CD4-positive, alpha-beta T cell treated with Interleukin-12 subunit alpha and Interleukin-12 subunit beta, for 1 hour (primary cell): ENCODE measurements around the gene TMEM54.
"Not testable (repeated sequence)": the region's sequence is repeated elsewhere in the genome, so short reads cannot be mapped to it uniquely, and the experiment has no call there.

Experiments used
- DNase-seq: peaks from one replicate; pipeline ENCODE4 v3.0.0-alpha.2; 2020

TMEM54 gene

DNA sequence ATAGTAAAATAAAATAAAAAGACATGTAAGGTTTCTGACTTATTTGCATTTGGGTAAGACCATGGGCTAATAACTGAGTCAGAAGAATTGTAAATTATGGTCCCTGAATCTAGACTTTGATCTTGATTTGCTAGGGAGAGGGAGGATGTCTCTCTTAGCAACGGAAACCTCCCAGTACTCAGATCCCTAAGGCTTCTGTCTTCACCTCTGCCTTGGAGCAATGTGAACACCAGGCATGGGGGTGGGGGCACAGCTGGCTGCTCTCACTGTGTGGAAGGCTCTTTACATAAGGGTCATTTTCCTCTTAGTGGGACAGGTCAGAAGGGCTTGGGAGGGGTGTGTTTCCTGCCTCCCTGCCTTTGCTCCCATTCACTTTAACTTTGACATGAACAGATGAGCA is 17.0 kb upstream of the TMEM54 start:
- no peak for DNase-seq

DNA sequence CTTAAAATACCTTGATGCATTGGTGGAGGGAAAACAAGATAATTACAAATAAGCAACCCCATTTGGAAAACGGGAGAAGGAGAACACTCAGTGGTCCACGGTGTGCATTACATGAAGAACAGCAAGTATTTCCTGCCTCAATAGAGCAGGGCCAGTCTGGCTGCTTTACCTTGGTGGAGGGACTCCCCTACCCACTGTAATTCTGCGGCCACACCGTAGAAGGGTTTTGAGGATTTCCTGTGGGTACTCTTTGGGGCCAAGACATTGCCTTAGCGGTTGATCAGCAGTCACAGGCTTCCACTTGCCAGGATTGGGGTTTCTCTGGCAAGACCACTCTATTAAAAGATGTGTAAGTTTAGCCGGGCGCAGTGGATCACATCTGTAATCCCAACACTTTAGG is 16.3 kb upstream of the TMEM54 start:
- no peak for DNase-seq

DNA sequence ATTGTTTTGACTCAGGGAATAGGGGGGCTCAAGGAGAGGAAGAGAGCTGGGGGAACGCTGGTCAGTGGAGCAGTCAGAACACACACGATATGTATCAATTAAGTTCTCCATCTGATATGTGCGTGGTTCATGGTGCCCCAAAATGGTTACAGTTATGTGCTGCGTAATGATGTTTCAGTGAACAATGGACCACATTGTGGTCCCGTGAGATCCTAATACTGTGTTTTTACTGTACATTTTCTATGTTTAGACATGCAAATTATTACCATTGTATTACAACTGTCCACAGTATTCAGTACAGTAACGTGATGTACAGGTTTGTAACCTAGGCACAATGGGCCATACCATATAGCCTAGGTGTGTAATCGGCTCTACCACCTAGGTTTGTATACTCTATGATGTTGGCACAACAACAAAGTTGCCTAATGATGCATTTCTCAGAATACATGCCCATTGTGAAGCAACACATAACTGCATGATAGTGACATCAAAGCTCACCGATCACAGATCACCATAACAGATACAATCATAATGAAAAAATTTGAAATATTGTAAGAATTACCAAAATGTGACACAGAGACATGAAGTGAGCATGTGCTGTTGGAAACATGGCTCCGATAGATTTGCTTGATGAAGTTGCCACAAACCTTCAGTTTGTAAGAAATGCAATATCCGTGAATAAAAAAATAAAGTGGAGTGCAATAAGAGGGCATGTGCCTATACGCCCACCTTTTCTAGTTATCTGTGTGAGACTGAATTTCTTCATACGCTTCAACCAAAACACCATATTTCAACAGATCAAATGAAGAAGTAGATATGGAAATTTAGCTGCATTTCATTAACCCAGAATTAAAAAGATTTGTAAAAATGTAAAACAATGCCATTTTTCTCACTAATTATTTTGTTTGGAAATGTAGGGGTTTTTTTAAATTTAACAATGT is 14.8 kb upstream of the TMEM54 start:
- no peak for DNase-seq

DNA sequence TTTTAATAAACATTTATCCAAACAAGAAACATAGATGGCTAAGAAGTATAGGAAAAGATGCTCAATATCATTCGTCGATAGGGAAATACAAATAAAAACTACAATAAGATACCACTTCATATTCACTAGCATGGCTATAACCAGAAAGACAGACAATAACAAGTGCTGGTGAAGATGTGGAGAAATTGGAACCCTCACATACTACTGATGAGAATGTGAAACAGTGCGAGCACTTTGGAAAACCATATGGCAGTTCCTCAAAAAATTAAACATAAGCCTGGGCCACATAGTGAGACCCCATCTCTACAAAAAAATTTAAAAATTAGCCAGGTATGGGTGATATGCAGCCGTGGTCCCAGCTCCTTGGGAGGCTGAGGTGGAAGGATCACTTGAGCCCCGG is 9.1 kb upstream of the TMEM54 start:
- no peak for DNase-seq

DNA sequence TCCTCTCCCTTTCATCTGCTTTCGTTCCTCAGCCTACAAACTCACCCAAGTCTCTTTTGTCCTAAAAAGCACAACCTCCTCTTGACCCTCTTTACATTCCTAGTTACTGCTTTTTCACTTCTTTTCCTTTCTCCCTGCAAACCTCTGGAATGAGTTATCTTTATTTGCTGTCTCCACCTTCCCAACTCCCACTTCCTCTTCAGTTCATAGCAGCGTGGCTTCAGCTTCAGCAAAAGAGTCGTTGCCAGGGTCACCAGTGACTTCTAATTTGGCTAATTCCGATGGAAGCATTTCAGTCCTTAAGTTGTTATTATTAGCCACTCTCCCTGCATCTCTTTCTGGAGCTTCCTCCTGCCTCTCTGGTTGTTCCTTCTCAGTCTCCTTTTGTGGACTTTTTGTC is 6.2 kb upstream of the TMEM54 start:
- no peak for DNase-seq

DNA sequence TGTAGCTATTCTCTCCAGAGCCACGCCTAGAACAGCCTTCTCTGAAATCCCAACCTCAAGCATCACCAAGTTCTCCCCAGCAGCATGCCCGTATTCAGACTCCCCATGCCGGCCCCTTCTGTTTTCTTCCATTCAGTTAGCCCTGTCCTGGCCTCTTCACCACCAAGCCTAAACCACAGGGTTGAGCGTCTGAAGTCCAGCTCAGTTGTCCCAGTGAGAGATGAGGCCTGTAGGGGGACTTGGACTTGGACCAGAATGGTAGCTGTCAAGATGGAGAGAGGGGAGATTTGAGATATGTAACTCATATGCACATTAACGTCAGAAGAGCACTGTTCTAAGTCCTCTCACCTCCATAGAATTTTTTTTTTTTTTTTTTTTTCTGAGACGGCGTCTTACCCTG is 5.5 kb upstream of the TMEM54 start:
- DNase-seq: no peak

DNA sequence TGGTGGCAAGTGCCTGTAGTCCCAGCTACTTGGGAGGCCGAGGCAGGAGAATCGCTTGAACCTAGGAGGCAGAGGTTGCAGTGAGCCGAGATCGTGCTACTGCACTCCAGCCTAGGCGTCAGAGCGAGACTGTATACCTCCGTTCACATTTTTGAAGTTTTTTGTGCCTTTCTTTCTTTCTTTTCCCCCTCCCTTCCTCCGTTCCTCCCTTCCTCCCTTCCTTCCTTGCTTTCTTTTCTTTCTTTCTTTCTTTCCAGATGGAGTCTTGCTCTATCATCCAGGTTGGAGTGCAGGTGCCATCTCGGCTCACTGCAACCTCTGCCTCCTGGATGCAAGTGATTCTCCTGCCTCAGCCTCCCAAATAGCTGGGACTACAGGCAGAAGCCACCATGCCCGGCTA is 4.4 kb upstream of the TMEM54 start:
- DNase-seq: not testable (repeated sequence)

DNA sequence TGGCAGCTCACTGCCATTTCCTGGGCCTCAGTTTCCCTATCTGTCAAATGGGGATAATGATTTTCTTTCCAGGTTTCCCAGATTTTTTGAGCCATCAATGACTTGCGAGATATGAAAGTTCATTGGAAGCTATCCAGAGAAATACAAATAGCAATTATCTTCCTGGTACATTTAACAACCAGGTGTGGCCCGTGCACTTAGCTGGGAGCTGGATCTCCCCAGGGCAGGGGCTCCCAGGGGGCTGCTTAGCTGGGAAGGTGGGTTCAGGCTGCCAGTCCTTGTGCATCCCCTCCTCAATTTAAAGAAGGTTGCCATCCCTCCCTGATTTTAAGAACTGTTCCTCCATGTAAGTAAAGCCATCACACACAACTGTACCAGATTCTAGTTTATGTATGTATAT is 3.6 kb upstream of the TMEM54 start:
- no peak for DNase-seq

DNA sequence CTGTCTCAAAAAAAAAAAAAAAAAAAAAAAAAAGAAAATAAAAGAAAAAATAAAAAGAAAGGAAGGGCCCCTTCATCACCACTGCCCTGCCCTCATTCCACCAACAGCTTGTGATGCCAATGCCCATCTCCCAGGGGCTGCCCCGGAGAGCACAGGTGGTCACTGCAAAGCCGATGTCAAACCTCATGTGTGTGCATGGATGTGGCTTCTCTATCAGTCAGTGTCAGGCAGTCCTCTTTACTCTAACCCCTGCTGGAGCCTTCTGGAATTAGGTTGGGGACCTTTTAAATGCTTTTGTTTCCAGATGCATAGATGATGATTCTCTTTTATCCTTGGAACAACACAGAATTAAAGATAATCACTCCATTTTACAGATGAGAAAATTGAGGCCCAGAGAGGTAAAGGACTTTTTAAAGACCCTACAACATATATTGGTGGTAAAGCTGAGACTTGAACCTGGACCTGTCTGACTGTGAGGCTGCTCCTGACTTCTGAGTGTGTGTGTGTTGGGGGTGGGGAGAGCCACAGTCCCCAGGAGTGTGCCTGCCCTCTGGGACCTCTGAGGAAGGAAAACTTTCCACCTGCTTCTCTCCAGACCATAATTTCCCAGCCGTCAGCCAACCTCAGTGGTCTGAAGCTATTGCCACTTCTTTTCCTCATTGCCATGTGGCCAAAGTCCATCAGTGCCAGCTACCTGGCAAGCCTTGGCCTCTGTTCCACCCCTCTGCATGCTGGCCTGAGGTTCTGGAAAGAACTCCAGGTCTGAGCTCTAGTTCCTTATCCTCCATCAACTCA is 3.0 kb upstream of the TMEM54 start:
- DNase-seq: no peak

DNA sequence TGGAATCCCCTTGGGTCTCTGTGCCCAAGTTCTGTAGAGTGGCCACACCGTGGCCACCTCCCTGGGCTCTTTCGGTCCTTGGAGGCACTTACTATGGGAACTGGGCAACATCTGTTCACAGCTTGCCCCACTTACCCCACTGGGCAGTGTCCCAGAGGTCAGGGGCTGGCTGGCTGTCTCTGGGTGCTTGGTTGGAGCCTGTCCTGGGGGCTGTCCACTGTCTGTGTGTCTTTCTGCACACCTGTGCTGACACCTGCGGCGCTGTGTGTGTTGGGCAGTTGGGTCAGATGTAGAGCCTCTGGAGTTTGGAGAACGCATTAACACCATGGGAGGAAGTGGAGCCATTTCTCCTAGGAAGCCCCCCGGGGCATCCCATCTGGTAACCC is 1.3 kb upstream of the TMEM54 start:
- no peak for DNase-seq

DNA sequence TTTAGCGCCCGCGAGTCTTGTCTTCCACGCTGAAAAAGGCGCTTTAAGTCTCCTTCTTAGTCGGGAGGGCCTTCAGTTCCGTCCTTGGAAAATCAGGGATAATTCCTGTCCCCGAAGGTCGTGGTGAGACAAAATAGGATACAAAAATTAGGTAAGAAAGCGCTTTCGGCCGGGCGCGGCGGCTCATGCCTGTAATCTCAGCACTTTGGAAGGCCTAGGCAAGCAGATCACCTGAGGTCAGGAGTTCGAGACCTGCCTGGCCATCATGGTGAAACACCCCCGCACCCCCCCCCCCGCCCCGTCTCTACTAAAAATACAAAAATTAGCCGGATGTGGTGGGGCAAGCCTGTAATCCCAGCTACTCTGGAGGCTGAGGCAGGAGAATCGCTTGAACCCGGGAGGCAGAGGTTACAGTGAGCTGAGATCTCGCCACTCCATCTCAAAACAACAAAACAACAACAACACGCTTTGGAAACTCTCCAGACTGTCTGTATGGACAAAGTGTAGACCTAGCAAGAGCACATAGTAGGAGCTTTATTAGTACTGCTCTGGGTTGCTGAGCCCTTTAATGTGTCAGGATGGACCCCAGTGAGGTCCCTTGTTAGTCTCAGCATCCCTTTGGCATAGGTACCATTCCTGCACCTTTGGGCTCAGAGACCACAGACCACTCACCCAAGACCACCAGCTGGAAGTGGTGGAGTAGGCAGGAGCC is 790 bp upstream of the TMEM54 start:
- DNase-seq: no peak

DNA sequence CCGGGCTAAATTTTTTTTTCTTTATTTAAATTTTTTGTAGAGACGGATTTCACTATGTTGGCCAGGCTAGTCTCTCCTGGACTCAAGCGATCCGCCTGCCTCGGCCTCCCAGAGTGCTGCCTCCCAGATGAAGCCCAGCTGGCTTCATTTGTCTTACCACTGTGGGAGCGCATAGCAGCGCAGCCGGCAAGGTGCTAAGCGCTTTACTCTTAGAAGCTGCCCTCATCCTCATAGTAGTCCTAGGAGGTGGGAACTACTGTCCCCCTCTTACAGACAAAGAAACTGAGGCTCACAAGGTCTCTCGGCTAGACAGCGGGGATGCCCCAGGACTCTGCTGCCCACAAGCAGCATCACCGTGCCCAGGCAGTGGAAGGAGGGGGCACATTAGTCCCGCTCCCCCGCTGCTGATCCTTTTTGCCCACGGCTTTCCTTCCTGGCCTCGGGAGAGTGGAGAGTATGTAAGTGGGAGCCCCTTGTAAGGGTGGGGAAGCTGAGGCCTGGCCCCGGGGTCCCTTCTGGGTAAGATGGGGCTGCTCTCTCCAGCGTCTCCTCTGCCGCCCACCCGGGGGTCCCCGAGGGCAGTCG is 726 bp downstream of the TMEM54 start:
- DNase-seq: no peak

DNA sequence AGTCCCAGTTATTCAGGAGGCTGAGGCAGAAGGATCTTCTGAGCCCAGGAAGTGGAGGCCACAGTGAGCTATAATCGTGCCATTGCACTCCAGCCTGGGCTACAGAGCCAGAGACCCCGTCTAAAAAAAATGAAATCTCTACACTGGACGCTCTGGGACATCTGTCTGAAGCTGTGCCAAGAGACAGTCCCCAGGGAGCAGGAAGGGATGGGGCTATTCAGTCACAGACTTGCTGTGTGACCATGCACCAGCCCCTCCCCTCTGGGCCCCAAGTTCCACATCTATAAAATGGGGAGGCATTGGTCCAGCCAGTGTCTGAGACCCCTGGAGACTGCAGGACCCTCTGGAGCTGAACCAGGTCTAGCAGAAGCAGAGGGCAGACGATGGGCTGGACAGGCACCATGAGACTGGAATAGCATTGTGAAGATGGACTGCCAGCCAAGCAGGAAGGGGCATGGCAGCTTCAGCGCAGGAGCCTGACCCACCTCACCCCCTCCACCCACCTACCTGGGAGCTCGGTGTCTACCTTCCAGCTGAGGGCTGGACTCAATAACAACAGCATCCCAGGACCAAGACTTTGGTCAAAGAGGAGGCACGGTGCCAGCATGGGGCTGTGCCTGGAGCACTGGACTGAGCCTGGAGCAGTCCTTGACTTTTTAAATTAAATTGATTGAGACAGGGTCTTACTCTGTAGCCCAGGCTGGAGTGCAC is 1.4 kb downstream of the TMEM54 start:
- no peak for DNase-seq

DNA sequence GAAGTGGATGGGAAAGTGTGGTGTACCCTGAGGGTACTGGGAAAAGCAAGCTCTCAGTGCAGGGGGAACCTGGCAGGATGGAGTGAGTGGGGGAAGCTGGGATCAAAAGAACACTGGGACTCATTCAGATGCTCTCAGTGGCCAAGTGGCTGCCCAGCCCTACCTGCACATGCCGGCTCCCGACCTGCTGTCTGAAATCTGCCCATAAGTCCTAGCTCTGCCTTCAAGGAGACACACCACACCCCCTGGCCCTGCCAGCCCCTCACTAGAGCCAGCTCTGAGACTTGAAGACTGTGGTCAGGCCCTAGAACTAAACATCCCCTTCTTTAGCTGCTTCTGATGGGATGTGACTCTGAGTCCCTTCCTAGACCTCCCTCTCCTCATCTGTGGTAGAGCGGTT is 2.2 kb downstream of the TMEM54 start:
- DNase-seq: no peak

DNA sequence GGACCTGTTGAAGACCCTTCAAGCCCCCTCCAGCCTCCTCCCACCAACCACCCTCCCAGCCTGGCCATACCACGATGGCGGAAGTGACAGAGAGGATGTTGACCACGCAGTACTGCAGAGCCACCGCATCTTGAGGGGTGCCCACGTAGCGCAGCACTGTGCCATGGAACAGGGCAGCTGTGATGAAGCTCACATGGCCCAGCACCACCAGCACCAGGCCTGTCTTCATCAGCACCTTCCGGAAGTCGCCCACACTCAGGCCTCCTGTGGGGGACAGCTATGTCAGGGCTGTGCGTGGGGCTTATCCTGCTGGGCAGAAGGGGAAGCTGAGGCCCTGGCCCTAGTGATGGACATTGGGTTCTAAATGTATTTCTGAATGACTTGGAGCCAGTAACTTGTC is 3.1 kb downstream of the TMEM54 start:
- no peak for DNase-seq

DNA sequence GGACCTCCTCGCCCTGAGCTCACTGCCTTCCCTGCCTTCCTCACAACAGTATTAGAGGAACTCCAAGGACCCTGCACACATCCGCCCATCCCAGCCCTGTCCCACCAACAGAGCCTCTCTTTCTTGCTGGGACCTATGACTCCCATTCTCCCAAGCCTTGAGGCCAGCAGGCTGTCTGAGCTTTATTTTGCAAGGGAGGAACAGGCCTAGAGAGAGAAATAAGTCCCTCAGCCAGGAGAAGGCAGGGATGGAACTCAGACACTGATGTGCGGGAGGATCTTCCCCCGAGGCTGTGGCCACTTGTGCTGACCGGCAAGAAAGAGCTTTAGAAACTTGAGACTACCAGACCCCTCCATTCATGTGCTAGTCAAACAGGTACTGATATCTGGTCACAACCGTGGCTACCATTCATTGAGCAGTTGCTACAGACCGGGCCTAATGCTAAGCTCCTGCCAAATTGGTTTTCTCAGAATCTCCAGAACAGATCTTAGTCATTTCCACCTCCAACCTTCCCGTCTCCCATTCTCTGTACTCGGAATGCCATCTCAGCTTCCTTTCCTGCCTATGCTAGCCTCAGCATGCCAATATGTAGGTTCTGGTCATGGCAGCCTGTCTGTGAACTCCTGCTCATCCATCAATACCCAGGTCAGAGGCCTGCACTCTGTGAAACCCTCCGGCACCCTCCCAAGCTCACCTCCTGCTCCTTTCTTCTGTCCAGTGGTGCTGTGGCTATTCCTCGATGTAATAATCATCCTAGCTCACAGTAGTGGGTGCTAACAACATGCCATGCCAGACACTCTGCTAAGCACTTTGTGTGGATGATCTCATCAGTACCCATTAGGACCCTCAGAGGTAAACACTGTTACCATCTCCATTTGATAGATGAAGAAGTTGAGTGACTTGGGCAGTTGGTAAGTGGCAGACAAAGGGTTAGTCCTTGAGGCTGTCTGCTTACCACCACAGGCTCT is 3.8 kb downstream of the TMEM54 start:
- no peak for DNase-seq

DNA sequence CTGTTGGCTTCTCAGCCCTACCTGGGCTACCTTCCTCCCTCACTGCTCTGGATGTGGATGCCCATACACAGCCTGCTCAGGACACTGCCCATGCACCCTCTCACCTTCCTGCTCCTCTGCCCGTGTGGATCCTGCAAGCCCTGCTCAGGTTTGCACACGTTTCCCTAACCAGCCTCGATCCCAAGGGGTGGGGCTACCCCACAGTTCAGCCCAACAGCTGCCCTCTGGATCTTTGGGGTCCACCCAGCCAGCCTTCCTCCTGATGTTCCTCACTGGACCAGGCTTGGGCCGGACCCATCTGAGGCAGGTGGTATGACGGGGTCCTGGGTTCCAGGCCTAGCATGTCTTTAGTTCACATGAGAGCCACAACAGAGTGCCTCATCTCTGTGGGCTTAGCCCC is 4.7 kb downstream of the TMEM54 start:
- no peak for DNase-seq

DNA sequence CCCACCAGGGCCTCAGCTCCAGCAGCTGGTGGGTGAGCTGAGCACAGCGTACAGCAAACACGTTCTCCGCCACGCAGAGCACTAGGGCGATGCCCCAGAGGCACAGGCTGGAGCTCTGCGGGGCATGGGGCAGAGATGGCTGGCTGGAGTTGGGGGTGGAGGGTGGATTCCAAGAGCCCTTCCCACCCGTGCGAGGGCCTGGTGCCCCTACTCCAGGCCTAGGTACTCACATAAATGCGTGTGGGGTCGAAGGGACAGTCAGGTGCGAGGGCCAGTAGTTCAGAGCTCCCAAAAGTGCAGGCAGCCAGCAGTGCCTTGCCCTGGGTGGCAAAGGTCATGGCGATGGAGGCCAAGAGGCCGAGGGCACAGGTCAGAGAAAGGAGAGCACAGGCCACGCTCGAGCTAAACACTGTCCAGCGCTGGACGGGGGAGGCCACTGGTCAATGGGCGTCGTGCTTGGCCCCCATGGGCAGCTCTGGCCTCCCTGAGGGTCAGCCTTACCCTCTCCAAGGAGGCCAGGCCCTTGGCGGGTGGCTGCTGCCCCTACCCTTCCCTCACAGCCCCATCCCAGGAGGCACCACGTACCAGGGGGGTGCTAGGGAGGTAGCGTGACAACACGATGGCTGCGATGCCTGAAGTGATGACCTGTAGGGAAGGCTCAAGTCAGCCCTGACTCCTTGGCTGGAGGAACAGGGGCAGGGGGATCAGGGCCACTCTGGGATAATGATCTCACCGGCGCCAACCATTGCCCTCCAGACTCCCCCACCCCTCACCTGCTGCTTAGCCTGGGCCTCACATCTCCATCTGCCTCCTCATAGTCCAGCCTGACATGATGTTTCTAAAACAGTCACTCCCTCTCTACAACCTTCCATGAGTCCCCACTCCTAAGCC is 5.6 kb downstream of the TMEM54 start:
- DNase-seq: no peak

DNA sequence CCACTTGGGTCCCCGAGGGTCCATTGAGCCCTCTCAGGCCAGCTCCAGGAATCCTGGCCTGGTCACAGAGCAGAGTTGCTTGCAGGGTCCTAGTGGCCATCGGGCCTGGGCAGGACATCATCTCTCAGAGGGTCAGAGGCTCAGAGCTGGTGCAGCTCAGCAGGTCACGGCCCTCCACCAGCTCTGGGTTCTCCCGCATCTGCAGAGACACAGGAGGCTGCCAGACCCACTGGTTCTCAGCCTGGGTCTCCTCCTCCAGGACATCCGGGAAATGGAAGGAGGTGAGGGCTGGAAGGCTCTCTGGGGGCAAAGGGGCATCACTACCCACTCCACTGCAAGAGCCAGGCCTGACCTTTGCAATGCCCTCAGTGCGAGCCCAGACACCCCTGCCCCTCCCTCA is 6.5 kb downstream of the TMEM54 start:
- no peak for DNase-seq

DNA sequence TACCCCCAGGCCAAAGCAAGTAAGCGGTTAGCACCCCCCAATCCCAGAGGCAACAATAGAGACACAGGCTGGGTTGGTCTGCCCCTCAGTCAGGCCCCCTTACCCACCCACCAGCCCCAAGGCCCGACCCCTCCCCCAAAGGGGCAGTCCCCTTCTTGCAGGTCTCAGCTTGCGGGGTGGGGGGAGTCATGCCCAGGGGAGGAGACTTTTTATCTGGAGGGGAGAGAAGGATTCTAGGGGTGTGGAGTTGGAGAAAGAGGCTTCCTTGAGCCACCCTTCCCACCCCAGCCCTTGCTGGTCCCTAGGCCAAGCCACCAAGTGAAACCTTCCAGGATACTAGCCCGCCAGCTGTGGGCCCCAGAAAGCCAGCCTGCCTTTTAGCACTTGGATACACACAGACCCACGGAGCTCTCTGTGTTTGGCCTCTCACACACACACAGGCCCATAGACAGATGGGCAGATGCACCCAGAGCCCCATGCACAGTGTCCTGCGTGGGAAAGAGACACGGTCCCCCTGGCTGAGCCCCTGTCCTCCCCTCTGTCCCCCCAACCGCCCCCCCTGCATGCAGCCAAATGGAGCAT is 7.1 kb downstream of the TMEM54 start:
- DNase-seq: no peak
